ENCODE results near the gene ETV6. TPM values are rescaled to one million over a fixed set of nuclear protein-coding genes. Genes with fewer than 3 reads are reported as not detected.

The ETV6 gene
- total and polyA plus RNA-seq, 12 donors: 2.7 to 33.5 (median 15.2) TPM

DNA sequence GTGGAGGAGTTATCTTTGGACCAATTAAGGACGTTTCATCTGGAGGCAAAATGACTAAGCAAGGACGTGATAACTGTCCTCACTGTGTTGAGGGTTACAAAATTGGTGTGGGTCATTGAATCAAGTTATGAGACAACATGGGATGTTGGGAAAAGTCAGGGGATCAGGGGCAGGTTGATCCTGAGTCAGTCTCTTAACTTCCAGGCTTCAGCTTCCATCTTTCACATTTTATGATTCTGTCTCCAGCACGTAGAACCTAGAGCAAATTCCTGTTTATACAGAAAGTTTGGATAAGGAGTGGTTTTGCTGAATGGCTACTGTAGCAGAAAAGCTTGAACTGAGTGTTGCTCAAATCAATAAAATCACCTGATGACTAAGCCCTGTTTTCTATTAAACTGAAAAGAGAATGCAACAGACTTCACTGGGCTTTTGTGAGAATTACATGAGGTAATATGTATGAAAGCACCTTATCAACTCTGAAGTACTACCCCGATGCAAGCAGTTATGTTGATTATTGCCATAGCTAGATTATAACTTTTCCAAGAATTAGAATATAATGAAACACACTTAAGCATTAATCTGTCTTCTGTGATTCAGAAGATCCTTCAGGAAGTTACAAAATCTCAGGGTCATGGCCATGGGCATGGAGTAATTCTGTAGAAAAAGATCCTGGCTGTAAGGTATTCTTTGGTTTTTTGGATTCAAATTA, 184.8 kb downstream of the ETV6 start:
- Histone ChIP-seq H3K36me3 (peaks cover 0 to 4% (median 0%) of the 10 kb centered on the region in 9 donors), H3K9me3 (no peaks in the 10 kb centered on the region), H3K27me3 (no peaks in the 10 kb centered on the region), H3K4me3 (no peak overlapping the region), H3K27ac (peak overlapping the region in 4 of 10 donors; percentile 7 to 89 (median 42)), H3K4me1 (peaks cover 34 to 100% (median 78%) of the 10 kb centered on the region in 9 donors)
- WGBS, 2 donors: 50 to 57% methylated on average over 4 of the region's 4 CpGs
- intact Hi-C loops (cut with DNase I): loop anchor here in 1 of 10 donors (10.0 kb wide), 1 partner anchor 181 kb away; no protein-coding TSS in a partner anchor
- no peak for TF ChIP-seq CTCF (IDR thresholded peaks at IDR 0.05)
- ATAC-seq: no peak
- DNase-seq: no peak

- 81 to 85% methylated on average over 3 of the region's 3 CpGs for WGBS, 2 donors
- ATAC-seq (no peak), DNase-seq (no peak)
- Histone ChIP-seq H3K36me3 (peaks cover 0 to 5% (median 0%) of the 10 kb centered on the region in 9 donors), H3K27ac (peak overlapping the region in 4 of 10 donors; percentile 34 to 89 (median 42)), H3K4me3 (no peak overlapping the region), H3K27me3 (no peaks in the 10 kb centered on the region), H3K9me3 (no peaks in the 10 kb centered on the region), H3K4me1 (peaks cover 30 to 100% (median 78%) of the 10 kb centered on the region in 9 donors)
- intact Hi-C loops (cut with DNase I): loop anchor here in 1 of 10 donors (10.0 kb wide), 1 partner anchor 180 kb away; no protein-coding TSS in a partner anchor
- no peak for TF ChIP-seq CTCF (IDR thresholded peaks at IDR 0.05)
Measured at GRCh38 chr12:11834931-11835330, 185.5 kb downstream of the ETV6 start.

DNA sequence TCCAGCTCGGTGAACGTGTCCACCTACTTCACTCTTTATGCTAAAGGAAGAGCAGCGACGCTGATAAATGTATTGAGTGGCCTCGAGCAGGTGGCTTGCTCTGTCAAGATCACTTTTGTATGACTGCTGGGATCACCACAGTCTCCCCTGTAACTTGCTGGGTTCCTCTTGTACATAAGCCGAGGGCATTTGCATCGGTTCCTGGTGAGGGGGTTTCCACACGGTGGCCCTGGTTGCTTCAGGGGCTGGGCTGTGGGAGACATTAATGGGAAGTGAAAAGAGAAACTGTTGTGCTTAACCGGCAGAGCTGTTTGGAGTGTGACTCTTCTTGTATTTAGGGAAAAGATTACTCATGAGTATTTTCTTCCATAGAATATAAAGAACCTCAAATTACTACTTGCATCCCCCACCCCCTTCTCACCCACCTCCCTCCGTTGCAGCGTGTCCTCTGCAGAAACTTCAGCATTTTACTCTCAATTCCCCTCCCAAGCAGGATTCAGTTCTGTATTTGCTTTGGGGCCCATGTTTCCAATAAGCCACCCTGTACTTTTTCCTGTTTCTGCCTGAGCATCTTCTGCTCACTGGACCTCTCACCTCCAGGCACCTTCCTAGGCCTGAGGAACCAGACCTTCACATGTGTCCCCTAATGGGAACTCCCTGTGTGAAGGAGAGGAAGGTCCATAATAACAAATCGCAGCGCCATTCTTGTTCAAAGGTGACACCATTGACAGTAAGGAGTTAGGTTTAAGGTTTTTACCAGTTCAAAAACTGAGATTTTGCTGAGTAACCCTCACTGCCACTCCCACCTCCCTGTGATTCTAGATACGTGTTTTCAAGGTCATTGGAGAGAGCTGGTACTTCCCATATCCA, 187.0 kb downstream of the ETV6 start:
- WGBS, 2 donors: 81 to 83% methylated on average over 14 of the region's 14 CpGs
- ATAC-seq (peak in 7 of 8 donors; percentile 14 to 59 (median 37)), DNase-seq (peak in 1 of 2 donors; percentile 31)
- Histone ChIP-seq H3K9me3 (no peaks in the 10 kb centered on the region), H3K36me3 (peaks cover 0 to 21% (median 4%) of the 10 kb centered on the region in 9 donors), H3K4me3 (no peak overlapping the region), H3K27ac (peak overlapping the region in 4 of 10 donors; percentile 9 to 89 (median 78)), H3K4me1 (peaks cover 20 to 96% (median 74%) of the 10 kb centered on the region in 9 donors), H3K27me3 (no peaks in the 10 kb centered on the region)
- TF ChIP-seq CTCF (IDR thresholded peaks at IDR 0.05): no peak
- intact Hi-C loops (cut with DNase I): loop anchor here in 1 of 10 donors (10.0 kb wide), 1 partner anchor 178 kb away; no protein-coding TSS in a partner anchor
